Iris pigment epithelial cell (primary cell): ENCODE results near the gene STYXL2.
A peak's percentile ranks its signal among the peaks of the same experiment; 100 is the strongest.

ENCODE experiments used
- DNase-seq: peaks from one replicate; pipeline ENCODE4 v3.0.0-alpha.2; 2011; ENCODE audit warnings: low read depth

The STYXL2 gene

GRCh38 chr1:167093846-167094516 is at the start of gene STYXL2:
TSS of gene STYXL2 (plus strand) at chr1:167094075. CDS start at chr1:167094850, 775 bp downstream.
- DNase-seq: no peak

DNA sequence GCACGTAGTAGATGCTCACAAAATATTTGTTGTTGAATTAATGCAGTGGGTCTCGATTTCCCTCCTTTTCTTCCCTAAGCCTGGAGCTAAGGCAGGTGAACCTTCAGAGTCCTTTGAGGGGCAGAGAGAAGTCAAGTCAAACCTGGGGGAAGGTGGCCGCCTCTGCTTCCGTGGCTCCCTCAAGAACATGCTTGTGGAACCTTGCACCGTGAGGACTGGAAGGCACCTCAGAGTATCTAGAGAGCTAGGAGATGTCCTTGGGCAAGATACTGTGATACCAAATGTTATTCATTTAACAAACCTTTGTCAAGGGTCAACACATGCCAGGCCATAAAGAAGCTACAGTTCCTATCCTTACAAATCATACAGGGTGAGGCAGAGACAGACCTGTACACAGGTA is 42.0 kb upstream of the STYXL2 start:
- no peak for DNase-seq

- peak; percentile 11 for DNase-seq
Observed at GRCh38 chr1:167052389-167052788, 41.5 kb upstream of the STYXL2 start.

DNA sequence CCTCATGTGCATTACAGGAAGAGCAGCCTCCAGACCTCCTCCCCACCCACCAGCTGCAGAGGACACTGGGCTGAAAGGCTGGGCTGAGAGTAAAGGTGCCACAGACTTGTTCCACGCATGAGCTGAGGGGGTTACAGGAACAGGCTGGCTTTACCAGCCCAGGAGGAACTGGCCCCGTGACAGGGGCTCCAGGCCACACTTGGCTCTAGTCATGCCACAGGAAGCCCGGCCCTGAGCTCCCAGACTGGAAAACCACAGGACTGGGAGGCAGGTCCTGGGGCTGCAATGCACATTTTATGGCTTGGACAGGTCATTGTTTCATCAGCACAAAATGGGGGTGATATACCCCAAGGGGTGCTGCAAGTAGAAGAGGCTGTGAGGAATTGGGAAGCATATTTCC is 39.3 kb upstream of the STYXL2 start:
- DNase-seq: no peak

DNA sequence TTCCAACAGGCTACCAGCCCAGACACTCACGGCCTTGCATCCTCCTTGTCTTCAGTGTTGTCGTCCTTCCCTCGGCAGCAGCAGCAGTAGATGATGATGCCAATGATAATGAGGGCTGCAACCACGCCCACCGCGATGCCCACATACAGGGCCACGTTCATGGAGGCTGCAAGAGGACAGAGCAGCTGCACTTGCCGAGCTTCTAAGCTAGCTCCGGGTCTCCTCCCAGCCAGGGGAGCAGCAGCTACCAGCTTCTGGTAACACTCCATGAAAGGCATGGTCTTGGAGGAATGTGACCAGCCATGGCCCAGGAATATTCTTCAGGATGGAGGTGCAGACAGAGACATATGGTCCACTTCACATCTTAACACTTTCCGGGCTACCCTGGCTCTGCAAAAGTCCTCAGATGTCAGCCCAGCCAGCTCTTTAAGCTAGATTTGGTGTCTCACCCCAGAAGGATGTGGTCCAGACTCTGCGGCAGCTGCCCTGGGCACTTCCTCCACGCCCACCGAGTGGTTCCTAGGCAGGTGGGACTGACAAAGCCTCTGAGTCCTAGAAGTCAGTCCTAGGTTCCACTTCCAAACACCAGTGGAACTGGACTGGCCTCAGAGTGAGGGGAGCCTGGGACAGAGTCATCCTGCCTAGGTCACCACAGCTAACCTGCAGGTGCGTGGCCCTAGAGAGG is 38.8 kb upstream of the STYXL2 start:
- DNase-seq: no peak

- no peak for DNase-seq
Observed at GRCh38 chr1:167056529-167057231, 37.2 kb upstream of the STYXL2 start.

- peak; percentile 27 for DNase-seq
Observed at GRCh38 chr1:167057241-167057688, 36.6 kb upstream of the STYXL2 start.

- DNase-seq: peak; percentile 31
Observed at GRCh38 chr1:167059045-167059808, 34.6 kb upstream of the STYXL2 start.

DNA sequence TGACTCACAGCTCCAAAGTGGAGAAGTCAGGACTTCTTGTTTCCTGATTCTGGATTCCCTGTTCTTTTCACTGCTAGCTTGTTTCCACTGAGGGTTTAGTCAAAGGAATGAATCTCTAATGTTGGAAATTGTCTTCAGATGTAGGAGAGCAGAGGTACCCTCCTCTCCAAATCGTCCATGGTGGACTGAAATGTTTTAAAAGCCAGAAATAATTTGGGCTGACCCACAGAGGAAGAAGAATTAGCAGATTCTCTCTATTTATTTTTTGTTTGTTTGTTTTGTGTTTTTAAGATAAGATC is 34.1 kb upstream of the STYXL2 start:
- no peak for DNase-seq

DNA sequence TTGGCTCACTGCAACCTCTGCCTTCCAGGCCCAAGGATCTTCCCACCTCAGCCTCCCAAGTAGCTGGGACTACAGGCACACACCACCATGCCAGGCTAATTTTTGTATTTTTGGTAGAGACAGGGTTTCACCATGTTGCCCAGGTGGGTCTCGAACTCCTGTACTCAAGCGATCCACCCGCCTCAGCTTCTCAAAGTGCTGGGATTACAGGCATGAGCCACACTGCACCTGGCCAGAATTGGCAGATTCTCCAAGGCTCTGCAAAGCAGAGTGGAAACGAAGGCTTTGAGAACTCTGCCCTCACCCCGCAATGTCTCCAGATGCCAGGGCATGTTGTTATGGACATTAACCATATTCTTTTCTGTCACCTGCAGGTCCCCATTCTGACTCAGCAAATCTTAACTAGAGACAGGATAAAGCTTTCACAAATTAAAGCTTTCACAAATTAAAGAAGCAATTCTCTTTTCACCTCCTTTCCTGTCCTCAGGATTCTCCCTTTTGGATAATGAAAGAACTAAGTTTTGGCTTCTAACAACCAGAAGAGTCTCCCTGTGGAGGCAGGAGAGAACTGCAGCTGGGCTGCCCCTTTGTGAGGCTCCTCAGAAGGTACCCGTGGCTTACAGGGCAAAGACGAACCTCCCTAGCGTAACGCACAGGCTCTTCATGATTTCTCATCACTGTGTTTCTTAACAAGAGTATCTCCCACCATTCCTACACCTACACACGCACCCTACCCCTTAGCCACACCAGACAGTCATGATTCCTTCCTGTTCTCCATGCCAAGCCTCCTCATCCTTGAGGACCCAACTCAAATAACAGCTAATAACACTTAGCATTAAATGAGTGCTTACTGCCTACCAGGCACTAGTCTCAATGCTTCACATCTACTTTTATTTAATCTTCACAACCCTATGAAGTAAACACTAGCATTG is 33.5 kb upstream of the STYXL2 start:
- DNase-seq: no peak

DNA sequence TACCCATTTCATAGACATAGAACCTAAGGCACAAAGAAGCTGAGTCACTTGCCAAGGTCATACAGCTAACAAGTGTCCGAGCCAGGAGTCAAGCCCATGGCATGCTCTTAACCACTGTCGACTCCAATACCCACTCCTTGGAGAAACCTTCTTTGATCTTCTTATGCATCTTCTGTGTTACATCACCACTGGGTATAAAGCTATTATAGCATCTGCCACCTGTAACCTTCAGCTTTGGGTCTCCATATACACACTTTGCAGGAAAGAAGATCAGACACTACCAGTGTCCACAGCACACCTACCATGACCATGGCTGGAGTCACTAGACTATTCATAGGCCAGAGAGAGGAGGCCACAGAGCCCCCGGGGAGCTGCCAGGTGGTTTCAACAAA is 32.8 kb upstream of the STYXL2 start:
- no peak for DNase-seq

DNA sequence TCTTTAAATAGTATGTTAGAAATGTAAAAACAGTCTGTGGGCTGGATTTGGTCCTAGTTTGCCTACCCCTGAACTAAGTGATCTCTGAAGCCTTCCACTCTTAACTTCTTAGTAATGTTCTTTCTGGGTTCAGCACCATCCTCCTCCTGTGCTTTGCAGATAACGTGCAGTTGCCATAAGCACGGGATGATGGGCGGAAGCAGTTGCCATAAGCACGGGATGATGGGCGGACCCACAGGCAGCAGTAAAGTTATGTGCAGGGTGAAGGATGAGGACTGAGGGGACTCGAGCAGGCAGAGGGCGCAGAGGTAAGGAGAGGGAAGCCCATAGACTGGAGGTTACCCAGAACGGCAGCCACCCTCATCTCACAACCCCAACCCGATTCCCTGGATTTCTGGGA is 29.3 kb upstream of the STYXL2 start:
- no peak for DNase-seq

- DNase-seq: no peak
Observed at GRCh38 chr1:167065471-167065870, 28.4 kb upstream of the STYXL2 start.

- peak; percentile 28 for DNase-seq
Observed at GRCh38 chr1:167066333-167067122, 27.3 kb upstream of the STYXL2 start.

- no peak for DNase-seq
Observed at GRCh38 chr1:167067904-167068303, 26.0 kb upstream of the STYXL2 start.

DNA sequence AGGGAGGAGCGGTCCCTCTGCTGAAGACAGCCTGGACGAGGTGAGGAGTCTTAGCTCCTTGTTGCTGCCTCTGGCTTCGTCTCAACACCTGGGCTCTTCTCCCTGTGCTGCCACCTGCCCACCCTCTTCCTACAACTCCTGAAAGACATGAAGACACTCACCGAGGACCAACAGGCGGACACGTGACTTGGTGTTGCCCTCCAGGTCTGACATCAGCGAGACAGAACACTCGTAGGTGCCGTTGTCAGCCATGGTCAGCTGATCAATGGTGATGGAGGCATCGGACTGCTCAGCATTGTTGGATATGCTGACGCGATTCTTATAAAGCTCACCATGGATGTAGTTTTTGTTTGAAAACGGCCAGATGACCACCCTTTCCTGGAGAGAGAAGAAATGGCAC is 25.1 kb upstream of the STYXL2 start:
- no peak for DNase-seq

GRCh38 chr1:167071286-167071685 is 22.6 kb upstream of the STYXL2 start:
- DNase-seq: no peak

GRCh38 chr1:167076136-167076710 is 17.7 kb upstream of the STYXL2 start:
- no peak for DNase-seq

DNA sequence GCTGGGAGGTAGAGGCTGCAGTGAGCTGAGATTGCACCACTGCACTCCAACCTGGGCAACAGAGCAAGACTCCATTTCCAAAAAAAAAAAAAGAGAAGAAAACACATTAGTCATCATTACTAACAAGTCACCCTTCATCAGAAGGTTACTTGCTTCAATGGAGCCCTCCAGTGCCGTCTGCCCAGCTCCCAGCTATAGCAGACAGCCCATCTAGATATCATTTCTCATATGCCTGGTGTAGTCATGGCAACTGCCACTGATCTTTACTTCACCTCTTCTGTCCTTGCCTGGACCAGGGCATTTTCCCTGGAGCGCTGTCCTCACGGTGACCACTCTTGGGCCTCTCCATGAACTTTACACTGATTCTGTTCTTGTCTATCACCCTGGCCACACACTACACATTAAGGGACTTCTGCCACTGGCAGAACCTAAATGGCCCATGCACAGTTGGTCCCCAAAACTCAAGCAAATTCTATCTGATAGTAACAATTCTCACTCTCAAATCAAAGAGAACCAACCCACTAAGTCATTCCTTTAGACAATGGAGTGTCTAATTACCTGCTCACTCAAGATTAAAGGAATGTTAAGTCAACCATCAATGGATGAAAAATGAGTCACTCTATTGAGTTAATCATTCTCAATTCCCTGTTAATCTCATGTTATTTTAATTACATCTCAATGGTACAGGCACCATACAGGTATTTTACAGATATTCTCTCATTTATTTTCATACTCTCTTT is 16.6 kb upstream of the STYXL2 start:
- no peak for DNase-seq

DNA sequence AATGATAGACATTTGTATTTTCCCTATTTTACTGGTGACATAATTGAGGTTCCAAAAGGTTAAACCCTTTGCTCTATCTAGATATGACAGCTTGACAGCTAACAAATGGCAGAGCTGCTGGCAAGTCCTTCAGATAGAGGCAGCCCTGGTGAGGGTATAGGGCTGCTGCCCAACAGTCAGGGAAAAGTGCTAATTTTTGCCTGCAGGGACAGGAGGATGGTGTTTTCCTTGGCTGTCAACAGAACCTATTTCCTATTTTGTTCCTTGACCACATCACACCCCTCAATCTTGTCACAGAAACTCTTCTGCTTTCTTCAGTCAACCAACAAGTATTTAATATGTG is 16.0 kb upstream of the STYXL2 start:
- no peak for DNase-seq
